Thyroid gland (tissue), 4 donors: ENCODE data around the gene SELP.

Source experiments
- POLR2A ChIP-seq, 2 donors: fragments of 450-650 bp; IDR thresholded peaks; one replicate each; pipeline ENCODE4 v1.6.1; 2017; ENCODE audit warnings: antibody characterized with exemption in 2 of 2, mild to moderate bottlenecking in 2 of 2, moderate library complexity in 1 of 2
- TF ChIP-seq, protein P1 (sequence below), 6 experiments: fragments of 200-600 bp in 3 of 6; fragments of 450-650 bp in 3 of 6; sonication (generic) in 3 of 6; IDR thresholded peaks; one replicate each; pipeline ENCODE4 v1.5.1; 2016 to 2019; ENCODE audit warnings: antibody characterized with exemption in 6 of 6, mild to moderate bottlenecking in 2 of 6, inconsistent platforms in 1 of 6, moderate library complexity in 1 of 6

DNA sequence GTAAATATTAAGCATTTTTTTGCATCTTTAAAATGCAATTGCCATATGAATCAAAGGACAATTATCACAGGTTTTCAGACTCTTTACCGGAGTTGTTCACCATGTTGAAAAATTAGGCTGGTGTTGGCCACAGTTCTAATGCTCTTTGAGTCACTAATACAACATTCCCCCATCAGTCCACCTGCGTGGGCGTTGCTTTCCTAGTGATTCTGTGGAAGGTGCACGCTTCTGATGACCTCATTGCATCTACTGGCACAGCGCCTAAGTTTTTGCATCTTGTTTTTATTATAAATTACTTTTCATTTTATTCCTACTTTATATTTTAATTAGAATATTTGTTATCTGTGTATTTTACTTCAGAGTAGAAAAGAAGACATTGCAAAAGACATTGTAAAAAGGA lies 39.0 kb downstream of the SELP start:
- TF ChIP-seq, protein P1, sequence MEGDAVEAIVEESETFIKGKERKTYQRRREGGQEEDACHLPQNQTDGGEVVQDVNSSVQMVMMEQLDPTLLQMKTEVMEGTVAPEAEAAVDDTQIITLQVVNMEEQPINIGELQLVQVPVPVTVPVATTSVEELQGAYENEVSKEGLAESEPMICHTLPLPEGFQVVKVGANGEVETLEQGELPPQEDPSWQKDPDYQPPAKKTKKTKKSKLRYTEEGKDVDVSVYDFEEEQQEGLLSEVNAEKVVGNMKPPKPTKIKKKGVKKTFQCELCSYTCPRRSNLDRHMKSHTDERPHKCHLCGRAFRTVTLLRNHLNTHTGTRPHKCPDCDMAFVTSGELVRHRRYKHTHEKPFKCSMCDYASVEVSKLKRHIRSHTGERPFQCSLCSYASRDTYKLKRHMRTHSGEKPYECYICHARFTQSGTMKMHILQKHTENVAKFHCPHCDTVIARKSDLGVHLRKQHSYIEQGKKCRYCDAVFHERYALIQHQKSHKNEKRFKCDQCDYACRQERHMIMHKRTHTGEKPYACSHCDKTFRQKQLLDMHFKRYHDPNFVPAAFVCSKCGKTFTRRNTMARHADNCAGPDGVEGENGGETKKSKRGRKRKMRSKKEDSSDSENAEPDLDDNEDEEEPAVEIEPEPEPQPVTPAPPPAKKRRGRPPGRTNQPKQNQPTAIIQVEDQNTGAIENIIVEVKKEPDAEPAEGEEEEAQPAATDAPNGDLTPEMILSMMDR (IDR thresholded peaks at IDR 0.05), result no peak
- TF ChIP-seq POLR2A (IDR thresholded peaks at IDR 0.05), result no peak
